NCI-H526 treated with DMSO at 0.1 percent for 48 hours (cell line): ENCODE results near the gene SAFB.

Experiments used
- DNase-seq: peaks from one replicate; lab custom pipeline; 2025; lab: John Stamatoyannopoulos, UW

SAFB gene

GRCh38 chr19:5627395-5627904, 4.6 kb downstream of the SAFB start:
- no peak for DNase-seq

- no peak for DNase-seq
Observed at GRCh38 chr19:5628461-5628860, 5.6 kb downstream of the SAFB start.

DNA sequence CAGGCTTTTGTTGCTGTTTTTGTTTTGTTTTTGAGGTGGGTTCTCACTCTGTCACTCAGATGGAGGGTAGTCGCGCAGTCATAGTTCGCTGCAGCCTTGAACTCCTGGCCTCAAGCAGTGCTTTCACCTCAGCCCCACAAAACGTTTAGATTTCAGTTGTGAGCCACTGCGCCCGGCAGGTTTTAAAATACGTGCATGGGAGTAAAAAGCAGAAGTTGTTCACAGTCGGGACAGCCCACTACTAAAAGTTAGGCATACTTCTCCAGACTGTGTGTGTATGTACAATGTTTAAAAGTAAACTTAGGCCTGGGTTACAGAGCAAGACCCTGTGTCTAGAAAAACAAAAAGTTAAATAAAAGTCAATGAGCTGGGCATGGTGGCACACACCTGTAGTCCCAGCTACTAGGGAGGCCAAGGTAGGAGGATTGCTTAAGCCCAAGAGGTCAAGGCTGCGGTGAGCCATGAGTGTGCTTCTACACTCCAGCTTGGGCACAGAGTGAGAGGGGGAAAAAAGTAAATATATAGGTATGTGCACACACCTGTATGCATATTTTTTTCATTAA, 6.1 kb downstream of the SAFB start:
- no peak for DNase-seq

DNA sequence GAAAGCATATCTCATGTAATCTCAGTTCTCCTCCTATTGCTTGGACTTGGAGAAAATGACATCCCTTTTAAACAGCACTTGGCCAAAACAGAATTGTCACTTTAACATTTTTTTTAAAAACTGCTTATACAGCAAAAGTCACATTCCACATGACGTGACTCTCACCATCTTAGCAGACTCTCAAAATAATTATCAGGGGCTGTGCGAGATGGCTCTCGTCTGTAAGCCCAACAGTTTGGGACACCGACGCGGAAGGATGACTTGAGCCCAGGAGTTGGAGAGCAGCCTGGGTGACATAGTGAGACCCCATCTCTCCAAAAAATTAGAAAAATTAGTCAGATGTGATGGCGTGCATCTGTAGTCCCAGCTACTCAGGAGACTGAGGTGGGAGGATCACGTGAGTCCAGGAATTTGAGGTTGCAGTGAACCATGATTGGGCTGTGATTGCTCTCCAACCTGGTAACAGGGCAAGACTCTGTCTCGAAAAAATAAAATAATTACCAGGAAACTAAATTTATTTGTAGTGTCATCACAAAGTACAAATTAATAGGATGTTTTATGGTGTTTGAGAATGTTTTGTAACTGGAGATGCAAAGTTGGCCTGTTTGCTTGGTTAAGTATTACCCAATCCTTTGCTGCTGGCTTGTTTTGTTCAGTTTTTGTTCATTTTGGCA, 8.8 kb downstream of the SAFB start:
- no peak for DNase-seq

GRCh38 chr19:5632241-5632612, 9.3 kb downstream of the SAFB start:
- no peak for DNase-seq

DNA sequence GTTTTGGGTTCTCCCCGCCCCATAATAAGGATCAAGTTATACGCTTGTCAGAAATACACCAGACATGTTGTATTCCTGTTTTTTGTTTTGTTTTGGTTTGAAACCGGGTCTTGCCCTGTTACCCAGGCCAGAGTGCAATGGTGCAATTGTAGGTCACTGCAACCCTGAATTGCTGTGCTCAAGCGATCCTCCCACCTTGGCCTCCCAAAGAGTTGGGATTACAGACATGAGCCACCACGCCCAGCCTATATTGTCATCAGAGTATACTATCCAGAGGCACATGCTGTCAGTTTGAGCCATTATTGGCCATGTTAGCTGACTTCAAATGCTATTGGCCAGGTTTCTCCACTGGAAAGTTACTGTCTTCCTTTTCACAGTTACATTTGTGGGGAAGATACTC, 9.8 kb downstream of the SAFB start:
- DNase-seq, result no peak

- peak; percentile 85 for DNase-seq
Observed at GRCh38 chr19:5635427-5635826, 12.5 kb downstream of the SAFB start.

- no peak for DNase-seq
Observed at GRCh38 chr19:5637971-5638370, 15.1 kb downstream of the SAFB start.

- DNase-seq, result no peak
Observed at GRCh38 chr19:5641171-5641570, 18.3 kb downstream of the SAFB start.

- no peak for DNase-seq
Observed at GRCh38 chr19:5642204-5642603, 19.3 kb downstream of the SAFB start.

DNA sequence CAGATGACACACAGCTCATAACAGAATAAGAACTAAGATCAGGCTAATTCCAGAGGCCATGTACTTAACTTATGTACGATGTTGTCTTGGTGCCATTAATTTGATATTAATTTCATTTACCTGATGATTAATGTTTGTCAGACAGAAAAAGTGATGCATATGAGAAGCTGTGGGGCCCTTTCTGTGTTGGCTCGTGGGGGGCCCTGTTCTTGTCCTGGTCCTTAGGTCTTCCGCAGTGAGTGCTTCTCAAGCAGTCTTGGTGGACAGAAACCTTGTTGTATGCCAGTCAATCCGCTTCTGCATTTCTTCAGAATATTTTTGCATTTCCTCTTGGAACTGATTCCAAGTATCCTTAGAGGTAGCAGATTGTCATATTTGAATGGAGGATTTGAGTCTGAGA, 20.2 kb downstream of the SAFB start:
- no peak for DNase-seq

DNA sequence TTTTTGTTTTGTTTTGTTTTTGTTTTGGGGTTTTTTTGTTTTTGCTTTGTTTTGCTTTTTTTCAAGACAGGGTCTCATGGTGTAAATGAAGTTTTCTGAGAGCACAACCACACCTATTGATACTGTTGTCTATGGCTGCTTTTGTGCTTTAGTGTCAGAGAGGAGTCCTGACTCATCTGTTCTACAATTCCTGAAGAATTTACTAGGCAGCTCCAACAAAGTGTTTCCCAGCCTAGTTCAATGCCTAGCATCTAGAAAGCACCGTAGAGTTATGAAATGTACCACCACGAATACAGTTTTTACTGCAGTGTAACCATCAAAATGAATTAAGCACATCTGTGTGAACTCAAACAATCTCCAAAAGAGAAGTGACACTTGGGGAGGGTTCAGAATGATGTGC, 21.2 kb downstream of the SAFB start:
- no peak for DNase-seq

DNA sequence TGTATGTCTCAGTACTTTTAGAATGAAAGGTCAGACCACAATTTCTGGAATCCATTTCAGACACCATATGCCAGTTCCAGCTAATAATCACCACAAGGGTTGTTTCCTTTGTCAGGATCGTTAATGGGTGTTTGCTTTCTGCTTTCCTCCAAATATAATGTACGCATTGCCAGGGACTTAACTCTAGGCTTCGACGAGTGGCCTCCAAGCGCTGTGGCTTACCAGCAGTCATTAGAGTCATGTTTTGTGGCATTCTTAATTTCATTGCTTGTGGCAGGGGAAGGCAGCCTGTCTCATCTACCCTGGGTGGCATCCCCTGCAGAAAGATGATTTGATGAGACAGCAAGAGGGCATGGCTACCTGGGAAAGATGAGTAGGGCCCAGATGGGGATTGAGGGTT, 22.5 kb downstream of the SAFB start:
- DNase-seq, result no peak

GRCh38 chr19:5646703-5647102, 23.8 kb downstream of the SAFB start:
- DNase-seq, result no peak

DNA sequence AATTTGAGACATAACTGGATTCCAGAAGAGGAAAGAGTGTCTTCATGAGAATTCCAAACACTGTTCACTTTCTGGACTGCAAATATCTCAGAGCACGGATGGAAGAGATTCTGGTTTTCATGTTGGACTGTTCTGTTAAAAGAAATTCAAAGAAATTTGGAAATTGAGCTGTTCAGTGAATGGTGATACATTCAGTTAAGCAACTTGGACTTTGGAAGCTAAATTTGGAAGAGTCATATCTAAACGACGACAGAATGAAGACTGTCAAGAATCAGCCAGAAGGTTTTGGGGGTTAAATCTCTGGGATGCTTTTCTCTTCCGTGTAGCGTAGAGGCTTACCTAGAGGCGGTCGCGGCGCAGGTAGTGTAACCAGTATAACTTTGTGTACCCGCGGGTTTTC, 25.6 kb downstream of the SAFB start:
- no peak for DNase-seq

DNA sequence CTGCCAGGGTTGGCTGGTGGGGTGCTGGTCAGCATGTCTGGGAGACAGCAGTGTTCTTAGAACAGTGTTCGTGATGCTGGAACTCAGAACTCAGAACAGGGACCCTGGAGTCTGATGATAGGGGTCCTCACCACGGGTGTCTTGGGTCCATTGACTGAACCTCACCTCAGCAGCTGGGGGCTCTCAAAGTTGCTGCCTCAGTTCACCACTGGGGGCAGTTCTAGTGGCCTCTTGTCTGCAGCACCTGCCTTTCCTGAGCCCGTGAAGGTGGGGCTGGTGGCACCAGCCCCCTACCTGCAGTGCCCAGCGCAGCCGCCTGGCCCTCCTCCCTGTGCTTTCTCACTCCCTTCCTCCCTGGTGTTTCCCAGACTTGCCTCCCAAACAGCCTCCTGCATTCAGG, 28.5 kb downstream of the SAFB start:
- no peak for DNase-seq

DNA sequence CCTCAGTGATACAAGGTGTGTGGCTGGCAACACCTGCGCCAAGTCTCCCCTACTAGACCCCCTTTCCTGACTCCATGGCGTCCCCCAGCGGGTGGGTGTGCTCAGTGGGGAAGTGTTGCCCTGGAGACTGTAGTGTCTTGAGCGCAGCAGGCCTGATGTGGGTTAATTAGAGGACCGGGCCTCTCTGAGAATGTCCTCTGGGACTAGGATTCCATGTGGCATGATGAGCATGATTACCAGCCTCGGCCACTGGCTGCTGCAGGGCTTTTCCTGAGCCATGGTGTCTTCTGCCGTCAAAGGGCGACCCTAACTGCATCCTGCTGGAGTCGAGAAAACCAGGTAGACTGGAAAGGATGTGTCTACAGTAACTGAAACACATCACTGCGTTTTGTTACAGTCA, 29.4 kb downstream of the SAFB start:
- no peak for DNase-seq

DNA sequence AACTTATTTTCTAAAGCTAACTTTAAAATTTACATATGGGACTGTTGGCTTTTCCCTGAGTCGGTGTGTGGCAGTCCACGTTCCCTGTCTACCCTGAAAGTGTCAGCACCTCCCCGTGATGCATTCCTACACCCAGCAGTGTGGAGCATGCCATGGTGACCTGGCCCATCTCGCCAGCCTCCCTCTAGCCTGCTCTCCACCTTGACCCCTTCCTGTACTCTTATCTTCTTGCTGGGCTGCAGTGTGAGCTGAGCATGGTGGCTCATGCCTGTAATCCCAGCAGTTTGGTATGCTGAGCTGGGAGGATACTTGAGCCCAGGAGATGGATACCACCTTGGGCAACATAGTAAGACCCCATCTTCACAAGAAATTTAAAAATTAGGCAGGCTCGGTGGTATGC, 32.0 kb downstream of the SAFB start:
- no peak for DNase-seq

GRCh38 chr19:5655412-5655811, 32.5 kb downstream of the SAFB start:
- DNase-seq, result no peak

- no peak for DNase-seq
Observed at GRCh38 chr19:5661483-5661882, 38.6 kb downstream of the SAFB start.

DNA sequence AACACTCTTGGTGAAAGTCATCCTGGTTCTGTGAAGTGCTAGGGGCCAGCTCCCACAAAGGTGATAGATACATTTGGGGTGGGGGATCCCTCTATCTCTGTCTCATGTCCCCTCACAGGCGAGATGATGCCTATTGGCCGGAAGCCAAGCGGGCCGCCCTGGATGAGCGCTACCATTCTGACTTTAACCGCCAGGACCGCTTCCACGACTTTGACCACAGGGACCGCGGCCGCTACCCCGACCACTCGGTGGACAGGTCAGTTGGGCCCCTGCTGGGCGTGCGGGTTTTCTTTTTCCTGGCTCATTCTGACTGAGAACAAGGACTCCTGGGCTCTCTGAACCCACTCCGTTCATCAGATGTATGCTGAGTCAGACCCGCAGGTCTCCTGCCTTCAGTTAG, 41.0 kb downstream of the SAFB start:
- DNase-seq, result no peak

DNA sequence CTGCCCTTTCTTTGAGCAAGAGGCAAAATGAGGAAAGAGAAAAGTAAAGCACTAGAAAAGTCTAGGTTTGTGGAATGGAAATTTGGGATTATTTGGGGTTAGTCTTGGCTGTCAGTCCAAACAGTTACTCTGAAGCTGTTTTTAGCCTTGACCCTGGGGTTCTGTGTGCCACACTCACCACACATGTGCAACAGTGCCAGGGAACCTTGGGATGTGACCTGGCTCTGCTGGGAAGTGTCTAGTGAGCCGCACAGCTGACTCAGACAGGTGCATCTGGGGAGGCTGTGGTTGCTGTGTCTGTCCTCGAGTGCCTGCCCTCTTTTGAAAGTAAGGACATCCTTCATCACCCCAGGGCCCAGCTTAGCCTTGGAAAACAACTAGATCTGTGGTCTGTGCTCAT, 41.6 kb downstream of the SAFB start:
- DNase-seq, result no peak

- no peak for DNase-seq
Observed at GRCh38 chr19:5665781-5666513, 43.1 kb downstream of the SAFB start.
